Measurements from ENCODE around the gene TAF5. TPM values are rescaled to one million over a fixed set of nuclear protein-coding genes. Genes with fewer than 3 reads are reported as not detected.

The TAF5 gene
- total RNA-seq, 1 experiment from 2014 or later, result 8.3 TPM

DNA sequence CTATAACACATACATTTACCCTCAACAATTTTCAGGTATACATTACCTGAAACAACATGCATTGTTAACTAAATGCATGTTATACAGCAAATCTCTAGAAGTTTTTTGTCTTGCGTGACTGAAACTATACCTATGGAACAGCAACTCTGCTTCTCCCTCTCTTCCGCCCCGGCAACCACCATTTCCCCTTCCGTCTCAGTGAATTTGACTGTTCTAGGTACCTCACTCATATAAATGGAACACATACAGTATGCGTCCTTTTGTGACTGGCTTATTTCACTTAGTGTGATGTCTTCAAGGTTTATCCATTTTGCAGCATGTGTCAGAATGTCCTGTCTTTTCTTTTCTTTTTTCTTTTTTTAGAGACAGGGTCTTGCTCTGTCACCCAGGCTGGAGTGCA is 61.9 kb downstream of the TAF5 start:
- TF ChIP-seq, protein P1, sequence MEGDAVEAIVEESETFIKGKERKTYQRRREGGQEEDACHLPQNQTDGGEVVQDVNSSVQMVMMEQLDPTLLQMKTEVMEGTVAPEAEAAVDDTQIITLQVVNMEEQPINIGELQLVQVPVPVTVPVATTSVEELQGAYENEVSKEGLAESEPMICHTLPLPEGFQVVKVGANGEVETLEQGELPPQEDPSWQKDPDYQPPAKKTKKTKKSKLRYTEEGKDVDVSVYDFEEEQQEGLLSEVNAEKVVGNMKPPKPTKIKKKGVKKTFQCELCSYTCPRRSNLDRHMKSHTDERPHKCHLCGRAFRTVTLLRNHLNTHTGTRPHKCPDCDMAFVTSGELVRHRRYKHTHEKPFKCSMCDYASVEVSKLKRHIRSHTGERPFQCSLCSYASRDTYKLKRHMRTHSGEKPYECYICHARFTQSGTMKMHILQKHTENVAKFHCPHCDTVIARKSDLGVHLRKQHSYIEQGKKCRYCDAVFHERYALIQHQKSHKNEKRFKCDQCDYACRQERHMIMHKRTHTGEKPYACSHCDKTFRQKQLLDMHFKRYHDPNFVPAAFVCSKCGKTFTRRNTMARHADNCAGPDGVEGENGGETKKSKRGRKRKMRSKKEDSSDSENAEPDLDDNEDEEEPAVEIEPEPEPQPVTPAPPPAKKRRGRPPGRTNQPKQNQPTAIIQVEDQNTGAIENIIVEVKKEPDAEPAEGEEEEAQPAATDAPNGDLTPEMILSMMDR (conservative IDR thresholded peaks at IDR 0.05), result no peak
- H3K27me3 Mint-ChIP-seq (ENCODE audit: low read depth), result no peaks in the 10 kb centered on the region
- Histone ChIP-seq H3K56ac (ENCODE audit: insufficient read length, low read depth, low read length) (no peak overlapping the region), H2BK12ac (ENCODE audit: insufficient read length, low read depth, low read length) (no peak overlapping the region), H3K79me1 (ENCODE audit: insufficient read depth, low read depth, low read length, poor library complexity, severe bottlenecking) (no peaks in the 10 kb centered on the region), H3K9me3 (ENCODE audit: control insufficient read depth, low read depth, low read length) (no peaks in the 10 kb centered on the region), H4K20me1 (ENCODE audit: control insufficient read depth, insufficient read depth, insufficient read length) (no peaks in the 10 kb centered on the region), H3K23ac (ENCODE audit: insufficient read length, low read depth, low read length) (no peak overlapping the region), H4K5ac (ENCODE audit: insufficient read length, low read depth, low read length) (no peak overlapping the region), H3K27me3 (ENCODE audit: insufficient read depth, low read length) (no peaks in the 10 kb centered on the region), H3K14ac (ENCODE audit: insufficient read depth, low read length) (no peak overlapping the region), H3T11ph (ENCODE audit: low read length) (no peak overlapping the region), H2BK20ac (ENCODE audit: low read depth, low read length, poor library complexity, severe bottlenecking) (no peak overlapping the region), H2AK5ac (ENCODE audit: insufficient read length, low read length) (no peak overlapping the region), H2BK120ac (ENCODE audit: low read depth, low read length, poor library complexity, severe bottlenecking) (no peak overlapping the region), H3K9ac (ENCODE audit: extremely low read depth, insufficient read length, low read length) (no peak overlapping the region), H3K4me1 (ENCODE audit: insufficient read depth, low read length) (no peaks in the 10 kb centered on the region), H3K18ac (ENCODE audit: insufficient read length, low read depth, low read length) (no peak overlapping the region), H3K27ac (ENCODE audit: insufficient read length, low read depth, low read length) (no peak overlapping the region), H3K4ac (ENCODE audit: low read depth, low read length) (no peak overlapping the region), H3K23me2 (ENCODE audit: insufficient read length, low read depth, low read length, poor library complexity, severe bottlenecking) (no peaks in the 10 kb centered on the region), H2BK15ac (ENCODE audit: low read depth, low read length) (no peak overlapping the region), H2AFZ (ENCODE audit: low read length) (no peak overlapping the region), H3K4me2 (ENCODE audit: insufficient read depth, insufficient read length, low read length) (no peak overlapping the region), H4K91ac (ENCODE audit: insufficient read length, low read depth, low read length) (no peak overlapping the region), H3K79me2 (ENCODE audit: insufficient read depth, low read length) (no peaks in the 10 kb centered on the region; the same call in 1 of the 2 replicates), H2BK5ac (ENCODE audit: insufficient read length, low read length) (no peak overlapping the region), H4K8ac (replicated peaks; ENCODE audit: insufficient read length, low read depth, low read length) (no peak overlapping the region)
- no peaks in the 10 kb centered on the region for H3K4me1 Mint-ChIP-seq
- no peaks in the 10 kb centered on the region for H3K9me3 Mint-ChIP-seq
- H3K36me3 Mint-ChIP-seq (ENCODE audit: insufficient read depth in 1 of 3, low read depth in 3 of 3), result peaks cover 36 to 93% (median 76%) of the 10 kb centered on the region in 3 experiments
- H3K4me3 Mint-ChIP-seq, result no peak overlapping the region
- 0 out of 7 replicates have a peak overlapping the region, but pooled peaks of 1 of the 3 experiments have one; percentile 3 for H3K27ac Mint-ChIP-seq
- no CpG with 5 or more reads among the region's 5 CpGs for WGBS (ENCODE audit: extremely low coverage, insufficient read length, low lambda C conversion rate)
- DNase-seq, result no peak
